GM21529 (cell line): ENCODE data around the gene FOXP2.
"Not testable (repeated sequence)": the region's sequence is repeated elsewhere in the genome, so short reads cannot be mapped to it uniquely, and the experiment has no call there.

Experiments
- ATAC-seq: cut with Tn5 transposase; IDR thresholded peaks from one replicate; pipeline ENCODE4 v1.9.1; 2021; ENCODE audit not compliant: unreplicated experiment

The FOXP2 gene

GRCh38 chr7:114419441-114420272 is 5.0 kb downstream of the FOXP2 start:
- ATAC-seq: no peak

DNA sequence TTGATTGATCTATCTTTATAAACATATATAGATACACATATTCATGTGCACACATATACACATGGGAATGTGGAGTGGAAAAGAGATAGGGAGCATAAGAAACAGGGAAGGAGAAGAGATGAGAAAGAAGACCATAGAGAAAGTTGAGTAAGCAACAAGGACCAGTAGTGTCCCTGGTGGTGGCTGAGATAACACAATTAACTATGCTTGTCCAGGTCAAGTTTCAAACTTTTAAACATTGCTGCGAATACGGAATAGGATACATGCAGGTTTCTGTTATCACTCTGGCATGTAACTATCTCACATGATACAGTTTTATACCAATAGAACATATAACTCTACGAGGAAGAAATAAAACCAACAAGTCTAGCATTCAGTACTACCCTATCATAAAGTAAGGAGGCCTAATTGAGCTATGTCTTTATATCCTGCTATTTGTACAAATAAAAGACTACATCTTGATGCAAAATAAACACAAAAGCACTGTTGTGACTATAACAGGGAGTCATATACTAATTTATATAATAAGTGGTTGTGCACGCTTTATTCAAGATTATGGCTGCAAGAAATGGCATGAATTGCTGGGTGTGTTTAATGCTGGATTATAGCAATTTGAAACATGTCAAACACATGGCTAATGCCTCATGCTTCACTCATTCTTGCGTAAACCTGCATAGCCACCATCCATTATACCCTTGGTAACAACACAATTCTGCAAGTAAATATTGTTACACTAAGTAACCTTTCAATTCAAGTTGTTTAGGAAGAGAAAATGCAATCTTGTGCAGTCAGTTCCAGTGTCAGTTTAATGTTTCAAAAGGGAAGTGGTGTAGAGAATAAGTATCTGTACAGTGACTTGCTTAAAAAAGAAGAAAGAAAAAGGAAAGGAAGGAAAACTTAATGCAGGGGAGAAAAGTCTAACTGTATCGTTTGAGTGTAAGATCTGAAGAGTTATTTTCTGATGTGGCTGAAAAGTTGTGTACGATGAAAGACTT is 8.2 kb downstream of the FOXP2 start:
- no peak for ATAC-seq

DNA sequence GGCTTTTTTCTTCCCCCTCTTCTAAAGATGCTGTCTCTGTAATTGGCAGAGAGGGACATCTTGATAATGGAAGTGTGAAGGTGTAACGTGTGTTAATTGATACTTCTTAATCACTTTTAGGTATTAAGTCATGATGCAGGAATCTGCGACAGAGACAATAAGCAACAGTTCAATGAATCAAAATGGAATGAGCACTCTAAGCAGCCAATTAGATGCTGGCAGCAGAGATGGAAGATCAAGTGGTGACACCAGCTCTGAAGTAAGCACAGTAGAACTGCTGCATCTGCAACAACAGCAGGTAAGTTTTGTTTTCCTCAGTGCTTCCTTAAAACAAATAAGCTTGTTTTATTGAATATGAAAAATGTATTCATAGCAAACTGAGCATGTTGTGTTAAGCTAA is 11.8 kb downstream of the FOXP2 start:
- ATAC-seq: no peak

DNA sequence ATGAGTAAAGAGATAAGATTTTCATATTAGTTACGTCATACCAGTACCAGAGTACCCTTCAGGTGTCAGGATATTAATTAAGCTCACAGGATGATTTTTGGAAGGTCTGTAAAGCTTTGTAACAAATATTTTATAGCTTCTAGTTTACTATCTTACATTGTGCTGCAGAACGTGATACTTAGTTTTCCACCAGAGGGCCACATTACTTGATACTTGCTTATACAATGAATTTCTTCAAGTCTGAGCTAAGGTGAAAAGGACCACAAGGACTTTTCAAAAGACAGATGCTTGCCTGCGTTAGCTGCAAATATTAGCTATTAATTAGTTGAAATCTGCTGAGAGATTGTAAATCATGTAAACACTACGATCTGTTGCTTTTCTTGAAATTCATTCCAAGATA is 12.2 kb downstream of the FOXP2 start:
- ATAC-seq: no peak

DNA sequence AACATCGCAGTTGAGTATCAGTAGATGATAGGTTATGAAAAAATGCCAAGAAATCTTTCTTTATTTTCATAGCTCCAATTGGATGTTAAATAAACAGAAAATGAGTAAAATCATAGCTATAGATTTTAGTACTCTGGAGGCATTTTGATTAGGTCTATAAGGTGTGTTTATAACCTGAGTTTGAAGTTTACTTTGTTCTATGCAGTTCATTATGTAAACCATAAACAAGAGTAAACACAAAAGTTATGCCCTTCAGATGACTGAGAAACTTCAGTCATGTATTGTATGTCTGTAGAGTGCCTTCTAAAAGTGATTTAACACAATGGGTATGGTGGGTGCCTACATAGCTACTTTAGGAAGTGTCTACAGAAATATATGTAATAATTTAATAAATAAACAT is 13.6 kb downstream of the FOXP2 start:
- ATAC-seq: no peak

- no peak for ATAC-seq
Observed at GRCh38 chr7:114431189-114431588, 16.6 kb downstream of the FOXP2 start.

- ATAC-seq: no peak
Observed at GRCh38 chr7:114432061-114432460, 17.4 kb downstream of the FOXP2 start.

DNA sequence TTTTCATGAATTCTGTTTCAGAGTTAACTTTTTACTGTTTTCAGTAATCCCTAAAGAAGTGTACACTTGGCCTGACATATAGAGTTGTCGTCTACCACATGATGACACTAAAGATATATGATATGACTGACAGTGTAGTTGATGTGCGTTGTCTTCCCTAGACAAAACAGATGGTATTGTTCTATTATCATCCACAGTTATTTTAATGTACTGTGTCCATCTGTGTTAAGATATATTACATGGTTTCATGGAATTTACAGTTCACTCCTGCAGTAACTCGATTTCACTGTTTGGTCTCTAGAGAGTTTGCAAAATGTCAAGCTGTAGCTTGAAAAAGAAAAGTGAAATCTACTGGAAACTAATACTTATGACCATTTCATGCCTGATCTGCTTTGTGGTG is 18.1 kb downstream of the FOXP2 start:
- no peak for ATAC-seq

GRCh38 chr7:114439581-114439980 is 25.0 kb downstream of the FOXP2 start:
- ATAC-seq: no peak

DNA sequence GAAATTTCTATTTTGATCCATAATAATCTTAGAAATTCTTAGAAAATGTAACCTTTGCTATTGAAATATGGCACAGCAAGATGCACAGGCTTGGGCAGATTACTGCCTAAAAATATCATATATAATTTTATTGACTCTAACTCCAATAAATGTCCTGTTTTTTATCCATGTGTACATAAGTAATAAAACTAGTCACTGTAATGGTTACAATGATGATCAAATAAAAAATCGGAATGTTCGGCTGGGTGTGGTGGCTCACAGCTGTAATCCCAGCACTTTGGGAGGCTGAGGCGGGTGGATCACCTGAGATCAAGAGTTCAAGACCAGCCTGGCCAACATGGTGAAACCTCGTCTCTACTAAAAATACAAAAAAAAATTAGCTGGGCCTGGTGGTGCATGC is 26.3 kb downstream of the FOXP2 start:
- not testable (repeated sequence) for ATAC-seq

GRCh38 chr7:114444196-114444595 is 29.6 kb downstream of the FOXP2 start:
- ATAC-seq: no peak

- ATAC-seq: no peak
Observed at GRCh38 chr7:114450431-114450830, 35.8 kb downstream of the FOXP2 start.

DNA sequence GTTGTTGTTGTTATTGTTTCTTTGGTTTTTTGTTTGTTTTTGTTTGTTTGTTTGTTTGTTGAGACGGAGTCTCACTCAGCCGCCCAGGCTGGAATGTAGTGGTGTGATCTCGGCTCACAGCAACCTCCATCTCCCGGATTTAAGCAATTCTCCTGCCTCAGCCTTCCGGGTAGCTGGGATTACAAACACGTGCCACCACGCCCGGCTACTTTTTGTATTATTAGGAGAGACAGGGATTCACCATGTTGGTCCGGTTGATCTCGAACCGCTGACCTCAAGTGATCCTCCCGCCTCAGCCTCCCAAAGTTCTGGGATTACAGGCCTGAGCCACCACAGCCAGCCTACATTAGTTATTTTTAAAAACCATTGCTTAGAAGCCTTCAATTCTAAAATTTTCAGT is 45.0 kb downstream of the FOXP2 start:
- ATAC-seq: no peak

DNA sequence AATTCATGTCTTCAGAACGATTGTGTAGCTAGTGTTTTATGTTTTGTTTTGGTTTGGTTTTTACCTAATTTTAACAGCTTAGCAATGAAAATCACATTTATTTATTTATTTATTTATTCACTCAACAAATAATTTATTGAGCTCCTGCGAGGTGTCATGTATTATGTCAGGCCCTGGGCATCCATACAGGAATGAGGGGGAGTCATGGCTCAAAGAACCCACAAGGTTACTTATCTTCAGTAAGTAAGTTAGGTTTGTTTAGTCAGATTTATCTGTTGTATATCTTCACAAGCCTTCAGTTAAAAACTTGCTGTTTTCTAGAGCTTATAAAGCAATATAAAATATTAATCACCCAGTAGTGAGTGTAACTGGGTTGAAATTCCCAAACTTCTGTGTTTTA is 45.4 kb downstream of the FOXP2 start:
- ATAC-seq: no peak

DNA sequence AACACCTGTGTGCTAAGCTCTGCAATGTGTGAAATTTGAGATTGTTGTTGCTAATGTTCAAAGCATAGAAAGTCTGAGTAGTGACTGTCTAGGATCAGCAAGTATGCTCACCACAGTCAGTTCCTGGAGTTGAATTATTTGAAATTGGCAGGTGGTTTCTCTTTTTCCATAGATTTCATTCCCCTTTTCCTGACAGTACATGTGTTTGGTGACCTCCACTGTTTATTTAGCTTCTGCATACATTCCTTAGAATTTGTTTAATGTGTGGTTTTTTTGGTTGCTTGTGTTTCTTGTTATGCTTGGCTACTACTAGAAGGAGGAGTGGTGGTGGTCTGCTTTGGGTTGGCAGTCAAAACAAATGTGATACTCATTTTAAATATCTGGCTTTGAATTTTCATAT is 52.3 kb downstream of the FOXP2 start:
- ATAC-seq: no peak

GRCh38 chr7:114468844-114469243 is 54.2 kb downstream of the FOXP2 start:
- no peak for ATAC-seq

DNA sequence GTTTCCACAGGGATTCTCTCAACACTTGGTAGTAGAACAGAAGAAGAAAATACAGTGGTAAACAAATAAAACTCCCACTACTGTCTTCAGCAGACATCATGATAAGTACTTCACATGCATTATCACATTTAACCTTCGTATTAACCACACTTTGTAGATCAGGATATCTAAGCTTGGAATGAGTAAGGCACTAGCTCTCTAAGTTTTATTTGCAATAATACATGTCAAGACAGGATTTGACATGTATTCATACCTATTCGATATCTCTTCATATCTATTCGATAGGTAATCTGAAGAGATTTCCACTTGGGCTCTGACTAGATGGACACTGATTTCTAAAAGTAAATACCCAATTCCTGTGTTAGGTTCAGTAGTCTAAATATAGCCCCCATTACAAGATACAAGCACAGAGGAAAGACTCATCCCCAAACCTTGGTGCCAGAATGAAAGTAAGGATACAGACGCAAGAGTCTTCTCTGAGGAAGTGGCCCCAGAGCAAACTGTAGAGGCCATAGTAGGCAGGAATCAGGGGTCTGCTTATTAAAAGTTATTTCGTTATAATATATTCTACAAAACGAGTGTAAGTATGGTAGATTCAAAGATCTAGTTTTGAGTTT is 58.4 kb downstream of the FOXP2 start:
- ATAC-seq: no peak

DNA sequence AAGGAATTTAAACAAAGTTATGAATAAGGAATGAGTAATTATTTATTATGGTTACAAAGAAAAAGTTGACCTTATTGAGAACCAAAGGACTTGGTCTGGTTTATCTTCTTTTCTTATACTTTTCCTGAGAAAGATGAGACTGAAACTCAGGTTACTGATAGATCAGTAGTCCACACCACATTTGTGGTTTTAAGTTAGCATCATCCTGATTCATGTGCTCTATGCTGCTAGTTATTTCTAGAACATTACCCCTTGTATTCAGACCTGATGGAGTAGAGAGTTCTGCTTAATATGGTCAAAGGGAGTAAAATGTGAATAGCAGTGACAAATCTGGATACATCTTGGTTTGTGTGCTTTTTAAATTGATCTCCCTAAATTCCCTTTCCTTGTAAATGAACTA is 63.8 kb downstream of the FOXP2 start:
- no peak for ATAC-seq

- ATAC-seq: no peak
Observed at GRCh38 chr7:114481999-114482398, 67.4 kb downstream of the FOXP2 start.

DNA sequence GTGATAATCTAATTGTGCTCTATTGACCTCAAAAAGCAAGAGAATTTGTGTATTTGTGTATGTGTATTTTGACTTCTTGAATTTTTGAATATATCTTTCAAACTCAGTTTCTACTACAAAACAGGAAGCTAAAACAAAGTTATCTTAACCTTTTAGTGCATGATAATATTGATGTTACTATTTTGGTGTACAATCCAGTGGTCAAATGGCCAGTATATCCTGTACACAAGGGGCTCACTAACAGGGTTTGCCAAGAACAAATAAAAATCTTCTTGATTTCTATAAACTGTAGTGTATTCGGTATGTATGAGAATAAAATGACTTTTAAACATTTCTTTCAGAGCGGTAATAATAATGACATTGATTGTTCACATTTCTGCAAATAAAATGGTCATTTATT is 69.6 kb downstream of the FOXP2 start:
- ATAC-seq: no peak

DNA sequence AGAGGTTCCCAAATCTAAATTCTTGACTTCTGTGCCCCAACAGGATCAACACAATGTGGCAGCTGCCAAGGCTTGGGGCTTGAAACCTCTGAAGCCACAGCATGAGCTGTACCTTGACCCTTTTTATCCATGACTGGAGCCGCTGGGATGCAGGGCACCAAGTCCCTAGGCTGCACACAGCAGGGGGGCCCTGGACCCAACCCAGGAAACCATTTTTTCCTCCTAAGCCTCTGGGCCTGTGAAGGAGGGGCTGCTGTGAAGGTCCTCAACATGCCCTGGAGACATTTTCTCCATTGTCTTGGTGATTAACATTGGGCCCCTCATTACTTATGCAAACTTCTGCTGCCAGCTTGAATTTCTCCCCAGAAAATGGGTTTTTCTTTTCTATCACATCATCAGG is 72.6 kb downstream of the FOXP2 start:
- ATAC-seq: no peak

DNA sequence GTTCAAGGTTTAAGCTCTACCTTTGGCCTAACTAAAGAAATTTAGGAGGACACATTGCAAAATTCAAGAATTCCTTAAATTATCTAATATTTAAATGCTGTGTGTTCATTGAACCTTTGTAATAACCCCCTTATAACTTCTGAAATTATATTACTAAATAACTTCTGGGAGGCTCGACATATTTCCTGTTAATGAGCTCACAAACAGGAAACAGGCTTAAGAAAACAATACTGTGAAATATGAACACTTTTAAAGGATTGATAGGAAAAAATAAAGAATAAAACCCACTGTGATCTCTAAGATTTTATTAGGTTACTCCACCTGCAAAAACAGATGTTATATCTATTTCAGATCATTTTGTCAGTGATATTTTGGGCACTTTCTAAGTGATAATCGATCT is 74.1 kb downstream of the FOXP2 start:
- no peak for ATAC-seq
